GM12878 (cell line): ENCODE data around the gene SETD6. TPM values are rescaled to one million over a fixed set of nuclear protein-coding genes. Genes with fewer than 3 reads are reported as not detected.

Source experiments
- ATAC-seq: fragments of 200-7000 bp; cut with Tn5 transposase; 3 replicates; pipeline ENCODE4 v1.9.1; 2020; ENCODE audit warnings: mild to moderate bottlenecking, moderate library complexity
- BruUV-seq: library from RNA; stranded (reverse); fragments of 400-500 nt; replicated peaks from 2 replicates; lab custom pipeline; 2021; lab: Mats Ljungman, UMichigan
- CTCF ChIA-PET: fragments of 300-600 bp; sonication (Branson Sonifier 250); formaldehyde crosslinking; extraction: SDS; loops from one replicate; lab custom pipeline; 2021; ENCODE audit warnings: inconsistent platforms; lab: Yijun Ruan, JAX
- POLR2A ChIA-PET: fragments of 350-600 bp; formaldehyde crosslinking; extraction: SDS; loops from one replicate; lab custom pipeline; 2021; ENCODE audit warnings: inconsistent platforms; lab: Charles Lee
- RAD21 ChIA-PET: fragments of 300-600 bp; sonication (Branson Sonifier 250); formaldehyde crosslinking; loops from one replicate; lab custom pipeline; 2023; ENCODE audit warnings: antibody characterized with exemption; ENCODE audit not compliant: unreplicated experiment; lab: Charles Lee
- SMC1A ChIA-PET: fragments of 300-600 bp; sonication (Branson Sonifier 250); formaldehyde crosslinking; loops from one replicate; lab custom pipeline; 2023; ENCODE audit not compliant: unreplicated experiment, uncharacterized antibody; lab: Charles Lee
- DNase-seq: peaks from one replicate; pipeline ENCODE4 v3.0.0-alpha.2; 2011; ENCODE audit warnings: low read depth, low spot score
- FAIRE-seq: peaks from 3 replicates; lab custom pipeline; 2011; peaks lifted over from hg19 to GRCh38; lab: Jason Lieb, UNC
- H2AFZ ChIP-seq: 2 replicates; pipeline ENCODE4 v1.6.0; 2011; ENCODE audit warnings: low read depth, low read length, control low read depth; ENCODE audit not compliant: control insufficient read depth
- H3K27ac ChIP-seq: 2 replicates; pipeline ENCODE4 v1.5.1; 2011; ENCODE audit warnings: control low read depth; ENCODE audit not compliant: control insufficient read depth, insufficient read depth
- H3K27me3 ChIP-seq, 2 experiments: replicated peaks in 1 of 2; 2 replicates each; pipeline versions ENCODE4 v1.6.0 to v1.6.1; 2011; ENCODE audit warnings: low read length in 1 of 2; ENCODE audit not compliant: control insufficient read depth in 2 of 2, insufficient read depth in 2 of 2
- H3K36me3 ChIP-seq, 2 experiments: 2 replicates each; pipeline ENCODE4 v1.5.1; 2011; ENCODE audit warnings: low read length in 1 of 2; ENCODE audit not compliant: control insufficient read depth in 2 of 2, insufficient read depth in 2 of 2
- H3K4me1 ChIP-seq: 2 replicates; pipeline ENCODE4 v1.6.1; 2011; ENCODE audit warnings: mild to moderate bottlenecking, low read length, moderate library complexity, mixed read lengths; ENCODE audit not compliant: control insufficient read depth, insufficient read depth
- H3K4me2 ChIP-seq: 2 replicates; pipeline ENCODE4 v1.6.0; 2011; ENCODE audit warnings: control low read depth; ENCODE audit not compliant: control insufficient read depth, insufficient read depth
- H3K4me3 ChIP-seq: fragments of 200-600 bp; sonication (generic); 2 replicates; pipeline ENCODE4 v1.5.1; 2016
- H3K79me2 ChIP-seq: 2 replicates; pipeline ENCODE4 v1.6.0; 2011; ENCODE audit warnings: low read length; ENCODE audit not compliant: control insufficient read depth, insufficient read depth
- H3K9ac ChIP-seq: 2 replicates; pipeline ENCODE4 v1.8.0; 2011; ENCODE audit warnings: low read length, control low read depth, mixed read lengths; ENCODE audit not compliant: control insufficient read depth, insufficient read depth
- H3K9me3 ChIP-seq: replicated peaks from 3 replicates; pipeline ENCODE4 v1.5.1; 2011; ENCODE audit warnings: mild to moderate bottlenecking, low read length; ENCODE audit not compliant: control insufficient read depth, insufficient read depth
- H4K20me1 ChIP-seq: 2 replicates; pipeline ENCODE4 v1.6.0; 2011; ENCODE audit not compliant: control insufficient read depth, insufficient read depth
- DPF2 ChIP-seq: fragments of 450-650 bp; IDR thresholded peaks from 2 replicates; pipeline ENCODE4 v1.6.1; 2017; ENCODE audit warnings: mild to moderate bottlenecking
- MAX ChIP-seq: IDR thresholded peaks from 2 replicates; pipeline ENCODE4 v1.6.1; 2012; ENCODE audit warnings: low read depth, low read length, improper control_type of control experiment
- MYB ChIP-seq: fragments of 150-350 bp; IDR thresholded peaks from 2 replicates; pipeline ENCODE4 v1.6.1; 2014; ENCODE audit warnings: mild to moderate bottlenecking, low read depth, low read length, borderline replicate concordance
- NBN ChIP-seq: fragments of 450-650 bp; IDR thresholded peaks from 2 replicates; pipeline ENCODE4 v1.6.1; 2016
- PAX8 ChIP-seq: fragments of 450-650 bp; IDR thresholded peaks from 2 replicates; pipeline ENCODE4 v1.6.1; 2017; ENCODE audit warnings: mild to moderate bottlenecking, moderate library complexity
- POLR2AphosphoS2 ChIP-seq: IDR thresholded peaks from 2 replicates; pipeline ENCODE4 v1.6.1; 2011; ENCODE audit warnings: low read depth, mild to moderate bottlenecking, low read length, improper control_type of control experiment, moderate library complexity
- SMAD1 ChIP-seq: fragments of 450-650 bp; IDR thresholded peaks from 2 replicates; pipeline ENCODE4 v1.6.1; 2018; ENCODE audit warnings: mild to moderate bottlenecking, low read depth; ENCODE audit not compliant: partially characterized antibody
- SMC3 ChIP-seq: IDR thresholded peaks from 2 replicates; pipeline ENCODE4 v1.6.1; 2011; ENCODE audit warnings: low read length, improper control_type of control experiment, borderline replicate concordance
- SUPT20H ChIP-seq: IDR thresholded peaks from 2 replicates; pipeline ENCODE4 v1.6.1; 2011; ENCODE audit warnings: low read depth, mild to moderate bottlenecking, low read length, moderate library complexity, borderline replicate concordance; ENCODE audit not compliant: control insufficient read depth
- WRNIP1 ChIP-seq: IDR thresholded peaks from 2 replicates; pipeline ENCODE4 v1.6.1; 2011; ENCODE audit warnings: low read depth, low read length, improper control_type of control experiment, borderline replicate concordance
- ZSCAN29 ChIP-seq: fragments of 450-650 bp; IDR thresholded peaks from 2 replicates; pipeline ENCODE4 v1.6.1; 2017; ENCODE audit warnings: mild to moderate bottlenecking, moderate library complexity
- WGBS: methylation state at CpG from one replicate; pipeline ENCODE4 v1.1.6; 2016; ENCODE audit warnings: low lambda C conversion rate; ENCODE audit not compliant: insufficient replicate concordance, insufficient coverage; ENCODE audit errors: missing lambda C conversion rate; 5-methylcytosine and 5-hydroxymethylcytosine counted together
- in situ Hi-C: fragments of 300-500 bp; cut with MboI; formaldehyde crosslinking; loops from 9 replicates; pipeline ENCODE4 v1.14.3; 2018; ENCODE audit warnings: mixed read lengths
- intact Hi-C: fragments of 100-400 bp; cut with micrococcal nuclease; formaldehyde crosslinking; loops from one replicate; pipeline ENCODE4 v1.14.2; 2022; ENCODE audit not compliant: unreplicated experiment
- polyA plus RNA-seq, 11 experiments: library from polyadenylated mRNA; depleted of rRNA in 4 of 11; unstranded in 6 of 11; stranded (reverse) in 5 of 11; fragments of >200 nt; fragmentation: Nextera tagmentation in 4 of 11; fragmentation: Illumina TruSeq in 1 of 11; extraction: Ambion mirVana in 4 of 11; extraction: Trizol in 1 of 11; gene quantifications; 1 replicate in 1 of 11; 2 replicates in 10 of 11; pipeline versions ENCODE4 v1.2.1 to v1.2.3, GENCODE V29; 2011 to 2016; ENCODE audit warnings: inconsistent platforms in 2 of 11, missing spikeins in 2 of 11, low read depth in 1 of 11
- total RNA-seq, 4 experiments: library from RNA; depleted of rRNA in 3 of 4; stranded (reverse); fragments of >200 nt in 3 of 4; fragmentation: Illumina TruSeq in 1 of 4; extraction: Trizol in 1 of 4; gene quantifications; 2 replicates each; pipeline versions ENCODE4 v1.2.1 to v1.2.3, GENCODE V29; 2013 to 2021

Gene SETD6
- total and polyA plus RNA-seq, 10 of the 15 experiments (the other 5 are each of a cell fraction or from before 2014, with no cell fraction given): 8.2 to 23.8 (median 16.2) TPM

GRCh38 chr16:58537124-58537906 is 22.0 kb downstream of the SETD6 start:
- intact Hi-C loops: loop anchor here (5.0 kb wide), 1 partner anchor 40 kb away; no protein-coding TSS in a partner anchor
- H2AFZ ChIP-seq: no peak overlapping the region
- H3K27me3 ChIP-seq: no peaks in the 10 kb centered on the region
- BruUV-seq: no TSS peak
- 35% methylated on average over 10 of the region's 10 CpGs for WGBS
- TF ChIP-seq SUPT20H: no peak
- TF ChIP-seq SMAD1: no peak
- TF ChIP-seq SMC3: no peak
- no peak for TF ChIP-seq MAX
- no peak for TF ChIP-seq NBN
- TF ChIP-seq MYB: no peak
- no peak for TF ChIP-seq WRNIP1
- no peak for TF ChIP-seq POLR2AphosphoS2
- TF ChIP-seq PAX8: no peak
- no peak for TF ChIP-seq ZSCAN29
- TF ChIP-seq DPF2: no peak
- TF ChIP-seq, all 136 proteins: peak for 0
- Histone ChIP-seq H3K9ac (no peak overlapping the region), H3K36me3 (peaks cover 20 to 62% of the 10 kb centered on the region in 2 experiments), H3K4me1 (no peaks in the 10 kb centered on the region), H3K27ac (no peak overlapping the region), H3K4me2 (no peak overlapping the region), H4K20me1 (no peaks in the 10 kb centered on the region), H3K9me3 (no peaks in the 10 kb centered on the region), H3K79me2 (no peaks in the 10 kb centered on the region), H3K4me3 (no peak overlapping the region)
- no peak for FAIRE-seq
- in situ Hi-C loops: no loop called here
- DNase-seq: no peak
- POLR2A ChIA-PET: interaction anchor here (0.6 kb wide), 1 partner anchor 41 kb away, joined by 3 read pairs; no protein-coding TSS in a partner anchor
- SMC1A ChIA-PET: interaction anchor here (1.0 kb wide), 1 partner anchor 8 kb away, joined by 3 read pairs; no protein-coding TSS in a partner anchor
- CTCF ChIA-PET: interaction anchor here (0.8 to 1.0 kb wide), 3 partner anchors 8 to 25 kb away, joined by 3 read pairs; no protein-coding TSS in a partner anchor
- RAD21 ChIA-PET: no interaction called here
- ATAC-seq: no peak
